Measurements from ENCODE around the gene CUL2. TPM values are rescaled to one million over a fixed set of nuclear protein-coding genes. Genes with fewer than 3 reads are reported as not detected.

The CUL2 gene
- total and polyA plus RNA-seq, 10 of the 15 experiments (the other 5 are each of a cell fraction or from before 2014, with no cell fraction given), result 11.9 to 56.5 (median 33.2) TPM

- Histone ChIP-seq H4K20me1 (ENCODE audit: control insufficient read depth, insufficient read depth) (no peaks in the 10 kb centered on the region), H3K79me2 (ENCODE audit: control insufficient read depth, insufficient read depth, low read length) (no peaks in the 10 kb centered on the region), H3K9me3 (replicated peaks; ENCODE audit: control insufficient read depth, insufficient read depth, low read length) (no peaks in the 10 kb centered on the region), H3K27me3 (replicated peaks in 1 of 2; ENCODE audit: control insufficient read depth in 2 of 2, insufficient read depth in 2 of 2, low read length in 1 of 2) (no peaks in the 10 kb centered on the region), H3K4me3 (no peak overlapping the region), H3K4me2 (ENCODE audit: control insufficient read depth, insufficient read depth) (no peak overlapping the region), H3K4me1 (ENCODE audit: control insufficient read depth, insufficient read depth, low read length) (peaks cover 4% of the 10 kb centered on the region; the same call in 1 of the 2 replicates), H3K36me3 (ENCODE audit: control insufficient read depth in 2 of 2, insufficient read depth in 2 of 2, low read length in 1 of 2) (no peaks in the 10 kb centered on the region), H2AFZ (ENCODE audit: control insufficient read depth, low read depth, low read length) (peak overlapping the region; percentile 68), H3K9ac (ENCODE audit: control insufficient read depth, insufficient read depth, low read length) (no peak overlapping the region), H3K27ac (ENCODE audit: control insufficient read depth, insufficient read depth) (no peak overlapping the region)
- FAIRE-seq (peak; percentile 96), DNase-seq (ENCODE audit: low read depth, low spot score) (peak; percentile 38), ATAC-seq (peak; percentile 92)
- 13% methylated on average over 7 of the region's 7 CpGs for WGBS (ENCODE audit: insufficient coverage, insufficient replicate concordance, low lambda C conversion rate, missing lambda C conversion rate)
- in situ Hi-C loops (cut with MboI), result no loop called here
- ChIA-PET POLR2A (interaction anchor here (0.5 to 0.6 kb wide), 3 partner anchors 24 to 340 kb away, joined by 3 to 5 read pairs (median 4); no protein-coding TSS in a partner anchor), RAD21 (ENCODE audit: unreplicated experiment) (interaction anchor here (0.7 to 3.6 kb wide), 27 partner anchors 11 to 1886 kb away, joined by 3 to 42 read pairs (median 4); partner anchors contain the start of gene CREM), SMC1A (ENCODE audit: uncharacterized antibody, unreplicated experiment) (interaction anchor here (0.6 to 4.5 kb wide), 39 partner anchors 9 to 501 kb away, joined by 3 to 59 read pairs (median 4); partner anchors contain the start of gene CREM), CTCF (interaction anchor here (0.6 to 6.2 kb wide), 71 partner anchors 7 to 1886 kb away, joined by 3 to 80 read pairs (median 4); no protein-coding TSS in a partner anchor)
- intact Hi-C loops (cut with micrococcal nuclease; ENCODE audit: unreplicated experiment), result no loop called here
- no TSS peak for BruUV-seq (replicated peaks)
- TF ChIP-seq ZNF217 (IDR thresholded peaks at IDR 0.05) (no peak), CTCF (IDR thresholded peaks at IDR 0.05 in 2 of 3, conservative IDR thresholded peaks at IDR 0.05 in 1 of 3; ENCODE audit: control insufficient read depth in 2 of 3, extremely low read depth in 1 of 3, insufficient read depth in 1 of 3, low read depth in 3 of 3, low read length in 3 of 3) (peak; percentile 62 to 72 (median 69)), ZBTB40 (IDR thresholded peaks at IDR 0.05; ENCODE audit: borderline replicate concordance) (no peak), ZNF207 (IDR thresholded peaks at IDR 0.05; ENCODE audit: borderline replicate concordance) (no peak), BACH1 (IDR thresholded peaks at IDR 0.05; ENCODE audit: borderline replicate concordance) (no peak), HCFC1 (IDR thresholded peaks at IDR 0.05; ENCODE audit: low read length) (no peak), KAT2A (conservative IDR thresholded peaks at IDR 0.05; ENCODE audit: control insufficient read depth, low read depth, low read length) (no peak), STAT1 (conservative IDR thresholded peaks at IDR 0.05) (no peak), NR2F1 (conservative IDR thresholded peaks at IDR 0.05) (no peak), EED (IDR thresholded peaks at IDR 0.05; ENCODE audit: low read depth) (0 out of 2 replicates have a peak, but pooled peaks have one; percentile 43), WRNIP1 (IDR thresholded peaks at IDR 0.05; ENCODE audit: borderline replicate concordance, low read depth, low read length) (no peak), ZNF622 (IDR thresholded peaks at IDR 0.05) (no peak), ZNF687 (IDR thresholded peaks at IDR 0.05) (no peak), CHD2 (IDR thresholded peaks at IDR 0.05; ENCODE audit: borderline replicate concordance, low read depth, low read length) (no peak)
Measured at GRCh38 chr10:34994565-34995142, 95.5 kb downstream of the CUL2 start.

Data from GM12878 (cell line).